GM23338 (cell line): ENCODE data around the gene SLC25A12. TPM values are rescaled to one million over a fixed set of nuclear protein-coding genes. Genes with fewer than 3 reads are reported as not detected.

ENCODE experiments used
- ATAC-seq: fragments of 200-7000 bp; cut with Tn5 transposase; 3 replicates; pipeline ENCODE4 v1.9.1; 2020
- DNase-seq: peaks from one replicate; pipeline ENCODE4 v3.0.0-alpha.2; 2015; ENCODE audit warnings: low spot score
- H2AFZ ChIP-seq: fragments of 200-600 bp; sonication (generic); 2 replicates; pipeline ENCODE4 v1.8.0; 2016; ENCODE audit warnings: antibody characterized with exemption, mild to moderate bottlenecking, moderate library complexity
- H3F3A ChIP-seq: fragments of 200-600 bp; sonication (generic); replicated peaks from 2 replicates; pipeline ENCODE4 v1.8.0; 2017; ENCODE audit warnings: antibody characterized with exemption, mixed run types, low read depth
- H3K27ac ChIP-seq: fragments of 200-600 bp; sonication (generic); 2 replicates; pipeline ENCODE4 v1.6.1; 2016; ENCODE audit warnings: low read depth
- H3K27me3 ChIP-seq: fragments of 200-600 bp; sonication (generic); 2 replicates; pipeline ENCODE4 v1.8.0; 2016; ENCODE audit warnings: mild to moderate bottlenecking, mixed run types, moderate library complexity; ENCODE audit not compliant: insufficient read depth
- H3K36me3 ChIP-seq: fragments of 200-600 bp; sonication (generic); 2 replicates; pipeline ENCODE4 v1.8.0; 2016; ENCODE audit warnings: mild to moderate bottlenecking; ENCODE audit not compliant: insufficient read depth
- H3K4me1 ChIP-seq: fragments of 200-600 bp; sonication (generic); 2 replicates; pipeline ENCODE4 v1.8.0; 2016; ENCODE audit warnings: mild to moderate bottlenecking, moderate library complexity; ENCODE audit not compliant: insufficient read depth
- H3K4me2 ChIP-seq: fragments of 200-600 bp; sonication (generic); 2 replicates; pipeline ENCODE4 v1.7.1; 2017; ENCODE audit warnings: mixed run types
- H3K4me3 ChIP-seq: fragments of 200-600 bp; sonication (generic); 2 replicates; pipeline ENCODE4 v1.6.1; 2016; ENCODE audit warnings: mixed run types
- H3K79me2 ChIP-seq: fragments of 200-600 bp; sonication (generic); replicated peaks from 2 replicates; pipeline ENCODE4 v1.8.0; 2017; ENCODE audit warnings: mild to moderate bottlenecking; ENCODE audit not compliant: insufficient read depth
- H3K9me2 ChIP-seq: fragments of 200-600 bp; sonication (generic); 2 replicates; pipeline ENCODE4 v1.8.0; 2017; ENCODE audit not compliant: insufficient read depth
- H4K20me1 ChIP-seq: fragments of 200-600 bp; sonication (generic); replicated peaks from 2 replicates; pipeline ENCODE4 v1.8.0; 2017; ENCODE audit warnings: mild to moderate bottlenecking; ENCODE audit not compliant: insufficient read depth
- H3K27ac Mint-ChIP-seq: 2 replicates; pipeline ENCODE4 v1.8.0; 2020; ENCODE audit warnings: inconsistent platforms, mild to moderate bottlenecking, moderate library complexity, mixed read lengths
- H3K27me3 Mint-ChIP-seq: 3 replicates; pipeline ENCODE4 v1.8.0; 2022; ENCODE audit warnings: low read depth, mild to moderate bottlenecking, moderate library complexity, mixed read lengths, inconsistent platforms; ENCODE audit not compliant: insufficient read depth, poor library complexity
- H3K36me3 Mint-ChIP-seq: 3 replicates; pipeline ENCODE4 v1.8.0; 2021; ENCODE audit warnings: low read depth, mild to moderate bottlenecking, inconsistent platforms, moderate library complexity, mixed read lengths
- H3K4me1 Mint-ChIP-seq: 3 replicates; pipeline ENCODE4 v1.8.0; 2020; ENCODE audit warnings: mild to moderate bottlenecking, inconsistent platforms, mixed read lengths
- H3K4me3 Mint-ChIP-seq: 3 replicates; pipeline ENCODE4 v1.8.0; 2021; ENCODE audit warnings: moderate library complexity, mild to moderate bottlenecking, inconsistent platforms, mixed read lengths
- H3K9me3 Mint-ChIP-seq: 3 replicates; pipeline ENCODE4 v1.8.0; 2020; ENCODE audit warnings: moderate library complexity, mild to moderate bottlenecking, inconsistent platforms, mixed read lengths
- CREB1 ChIP-seq: fragments of 250-450 bp; sonication (Bioruptor Pico); IDR thresholded peaks from 2 replicates; pipeline ENCODE4 v1.5.0; 2020; ENCODE audit warnings: low read depth, mild to moderate bottlenecking, moderate library complexity
- EZH2phosphoT487 ChIP-seq: fragments of 200-600 bp; sonication (generic); IDR thresholded peaks from one replicate; pipeline ENCODE4 v1.8.1; 2018; ENCODE audit warnings: antibody characterized with exemption; ENCODE audit not compliant: unreplicated experiment
- JUNB ChIP-seq: IDR thresholded peaks from one replicate; pipeline ENCODE4 v1.6.1; 2016; ENCODE audit warnings: antibody characterized with exemption; ENCODE audit not compliant: unreplicated experiment
- NANOG ChIP-seq: IDR thresholded peaks from 2 replicates; pipeline ENCODE4 v1.6.1; 2016; ENCODE audit warnings: antibody characterized with exemption, borderline replicate concordance
- STAT1 ChIP-seq: IDR thresholded peaks from one replicate; pipeline ENCODE4 v1.6.1; 2016; ENCODE audit warnings: antibody characterized with exemption; ENCODE audit not compliant: unreplicated experiment
- ZNF331 ChIP-seq: fragments of 250-450 bp; sonication (Bioruptor Pico); IDR thresholded peaks from 2 replicates; pipeline ENCODE4 v1.5.0; 2020; ENCODE audit warnings: low read depth, mild to moderate bottlenecking, moderate library complexity
- polyA plus RNA-seq: library from polyadenylated mRNA; unstranded; fragments of >200 nt; fragmentation: Nextera tagmentation; extraction: Ambion mirVana; gene quantifications from 2 replicates; pipeline ENCODE4 v1.2.1, GENCODE V29; 2016
- total RNA-seq: library from RNA; depleted of rRNA; stranded (reverse); fragments of >200 nt; shearing (Covaris generic); gene quantifications from 2 replicates; pipeline ENCODE4 v1.2.3, GENCODE V29; 2014
- TF ChIP-seq, protein P1 (sequence below), 2 experiments: fragments of 200-600 bp in 1 of 2; sonication (generic) in 1 of 2; conservative IDR thresholded peaks; 2 replicates each; pipeline versions ENCODE4 v1.5.1 to v1.6.1; 2016 to 2017; ENCODE audit warnings: antibody characterized with exemption in 2 of 2, low read depth in 2 of 2, mild to moderate bottlenecking in 2 of 2, moderate library complexity in 1 of 2
- TF ChIP-seq, protein P2 (sequence below): fragments of 250-450 bp; sonication (Bioruptor Pico); IDR thresholded peaks from 2 replicates; pipeline ENCODE4 v1.5.0; 2020; ENCODE audit warnings: mild to moderate bottlenecking, moderate library complexity

SLC25A12 gene
- total and polyA plus RNA-seq, 2 experiments from 2014 or later, result 4.8 to 14.8 TPM

DNA sequence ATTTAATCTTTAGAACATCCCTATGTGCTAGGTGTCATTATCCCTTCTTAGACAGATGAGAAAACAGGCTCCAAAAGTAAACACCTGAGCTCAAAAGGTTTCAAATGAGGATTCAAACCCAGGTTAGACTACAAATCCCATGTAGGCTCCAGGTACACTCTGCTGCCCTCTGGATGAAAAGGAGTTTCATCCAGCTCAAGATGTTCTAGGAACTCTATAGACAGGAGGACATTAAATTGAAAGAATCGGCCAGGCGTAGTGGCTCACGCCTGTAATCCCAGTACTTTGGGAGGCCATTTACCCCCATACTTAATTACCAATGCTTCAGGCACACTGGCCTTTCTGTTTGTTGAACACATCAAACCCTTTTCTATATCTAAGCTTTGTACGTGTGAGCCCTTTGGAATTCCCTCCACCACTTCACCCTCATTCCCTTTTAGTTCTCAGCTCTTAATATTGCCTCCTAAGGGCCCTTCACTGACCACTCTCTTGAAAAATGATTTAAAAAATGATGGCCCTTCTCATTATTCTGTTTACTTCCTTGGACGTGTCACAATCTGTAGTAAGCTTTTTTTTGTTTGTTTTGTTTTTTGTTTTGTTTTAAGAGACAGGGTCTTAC lies 10.7 kb downstream of the SLC25A12 start:
- H4K20me1 ChIP-seq, result 0 out of 2 replicates have a peak, but pooled peaks cover 3% of the 10 kb centered on the region
- no peaks in the 10 kb centered on the region for H3F3A ChIP-seq
- ATAC-seq (peak; percentile 44), DNase-seq (peak; percentile 21)
- TF ChIP-seq EZH2phosphoT487, result no peak
- TF ChIP-seq NANOG, result no peak
- TF ChIP-seq, protein P1, sequence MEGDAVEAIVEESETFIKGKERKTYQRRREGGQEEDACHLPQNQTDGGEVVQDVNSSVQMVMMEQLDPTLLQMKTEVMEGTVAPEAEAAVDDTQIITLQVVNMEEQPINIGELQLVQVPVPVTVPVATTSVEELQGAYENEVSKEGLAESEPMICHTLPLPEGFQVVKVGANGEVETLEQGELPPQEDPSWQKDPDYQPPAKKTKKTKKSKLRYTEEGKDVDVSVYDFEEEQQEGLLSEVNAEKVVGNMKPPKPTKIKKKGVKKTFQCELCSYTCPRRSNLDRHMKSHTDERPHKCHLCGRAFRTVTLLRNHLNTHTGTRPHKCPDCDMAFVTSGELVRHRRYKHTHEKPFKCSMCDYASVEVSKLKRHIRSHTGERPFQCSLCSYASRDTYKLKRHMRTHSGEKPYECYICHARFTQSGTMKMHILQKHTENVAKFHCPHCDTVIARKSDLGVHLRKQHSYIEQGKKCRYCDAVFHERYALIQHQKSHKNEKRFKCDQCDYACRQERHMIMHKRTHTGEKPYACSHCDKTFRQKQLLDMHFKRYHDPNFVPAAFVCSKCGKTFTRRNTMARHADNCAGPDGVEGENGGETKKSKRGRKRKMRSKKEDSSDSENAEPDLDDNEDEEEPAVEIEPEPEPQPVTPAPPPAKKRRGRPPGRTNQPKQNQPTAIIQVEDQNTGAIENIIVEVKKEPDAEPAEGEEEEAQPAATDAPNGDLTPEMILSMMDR (conservative IDR thresholded peaks at IDR 0.05; ENCODE audit: low read depth in 2 of 2), result 0 out of 4 replicates have a peak, but pooled peaks of 1 of the 2 experiments have one; percentile 26
- no peak overlapping the region for H3K4me3 ChIP-seq
- Mint-ChIP-seq H3K27me3 (no peaks in the 10 kb centered on the region), H3K4me3 (no peak overlapping the region), H3K27ac (no peak overlapping the region), H3K36me3 (0 out of 3 replicates have a peak, but pooled peaks cover 3% of the 10 kb centered on the region), H3K4me1 (peaks cover 4% of the 10 kb centered on the region; the same call in 2 of the 3 replicates), H3K9me3 (no peaks in the 10 kb centered on the region)
- no peaks in the 10 kb centered on the region for H3K27me3 ChIP-seq
- no peaks in the 10 kb centered on the region for H3K36me3 ChIP-seq
- no peaks in the 10 kb centered on the region for H3K9me2 ChIP-seq
- H3K27ac ChIP-seq, result no peak overlapping the region
- no peaks in the 10 kb centered on the region for H3K79me2 ChIP-seq
- no peak overlapping the region for H3K4me2 ChIP-seq
- no peak overlapping the region for H2AFZ ChIP-seq
- H3K4me1 ChIP-seq, result no peaks in the 10 kb centered on the region

DNA sequence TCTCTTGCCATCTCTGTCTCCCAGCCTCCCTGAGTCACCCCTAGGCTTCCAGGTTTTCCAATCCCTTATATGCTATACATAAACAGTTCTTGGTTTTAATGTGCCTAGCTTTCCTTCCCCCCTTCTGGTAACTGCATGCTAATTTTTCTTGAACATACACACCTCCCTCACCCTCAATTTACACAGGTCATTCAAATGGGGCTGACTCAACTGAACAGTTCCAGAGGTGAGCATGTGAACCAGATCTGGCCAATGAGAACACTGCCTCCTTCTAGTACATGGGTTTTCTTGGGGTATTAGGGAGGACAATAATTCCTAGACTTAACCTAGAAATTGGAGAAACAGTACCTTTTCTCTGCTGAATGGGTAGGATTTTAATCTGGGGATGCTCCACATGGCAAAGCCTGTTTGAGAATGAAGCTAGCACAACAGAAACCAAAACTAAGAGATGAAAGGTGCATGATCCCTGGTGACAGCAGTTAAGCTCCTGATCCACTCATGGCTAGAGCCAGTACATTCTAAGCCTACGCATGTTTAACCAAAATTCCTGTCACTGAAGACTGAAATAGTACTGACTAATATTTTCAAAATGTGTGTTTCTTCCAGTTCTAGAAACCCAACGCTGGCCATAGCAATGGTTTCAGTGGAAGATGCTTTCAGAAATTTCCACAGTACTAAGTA lies 11.8 kb downstream of the SLC25A12 start:
- Histone ChIP-seq H3K9me2 (no peaks in the 10 kb centered on the region), H4K20me1 (0 out of 2 replicates have a peak, but pooled peaks cover 3% of the 10 kb centered on the region), H3K4me1 (no peaks in the 10 kb centered on the region), H3K27me3 (no peaks in the 10 kb centered on the region), H3K36me3 (no peaks in the 10 kb centered on the region), H3K4me3 (no peak overlapping the region), H3K79me2 (no peaks in the 10 kb centered on the region), H3K4me2 (no peak overlapping the region), H3F3A (no peaks in the 10 kb centered on the region), H2AFZ (no peak overlapping the region), H3K27ac (no peak overlapping the region)
- no peaks in the 10 kb centered on the region for H3K27me3 Mint-ChIP-seq
- DNase-seq (no peak), ATAC-seq (no peak)
- peaks cover 4% of the 10 kb centered on the region; the same call in 2 of the 3 replicates for H3K4me1 Mint-ChIP-seq
- H3K4me3 Mint-ChIP-seq, result no peak overlapping the region
- H3K27ac Mint-ChIP-seq, result no peak overlapping the region
- H3K36me3 Mint-ChIP-seq, result no peaks in the 10 kb centered on the region
- no peaks in the 10 kb centered on the region for H3K9me3 Mint-ChIP-seq
- TF ChIP-seq, protein P2, sequence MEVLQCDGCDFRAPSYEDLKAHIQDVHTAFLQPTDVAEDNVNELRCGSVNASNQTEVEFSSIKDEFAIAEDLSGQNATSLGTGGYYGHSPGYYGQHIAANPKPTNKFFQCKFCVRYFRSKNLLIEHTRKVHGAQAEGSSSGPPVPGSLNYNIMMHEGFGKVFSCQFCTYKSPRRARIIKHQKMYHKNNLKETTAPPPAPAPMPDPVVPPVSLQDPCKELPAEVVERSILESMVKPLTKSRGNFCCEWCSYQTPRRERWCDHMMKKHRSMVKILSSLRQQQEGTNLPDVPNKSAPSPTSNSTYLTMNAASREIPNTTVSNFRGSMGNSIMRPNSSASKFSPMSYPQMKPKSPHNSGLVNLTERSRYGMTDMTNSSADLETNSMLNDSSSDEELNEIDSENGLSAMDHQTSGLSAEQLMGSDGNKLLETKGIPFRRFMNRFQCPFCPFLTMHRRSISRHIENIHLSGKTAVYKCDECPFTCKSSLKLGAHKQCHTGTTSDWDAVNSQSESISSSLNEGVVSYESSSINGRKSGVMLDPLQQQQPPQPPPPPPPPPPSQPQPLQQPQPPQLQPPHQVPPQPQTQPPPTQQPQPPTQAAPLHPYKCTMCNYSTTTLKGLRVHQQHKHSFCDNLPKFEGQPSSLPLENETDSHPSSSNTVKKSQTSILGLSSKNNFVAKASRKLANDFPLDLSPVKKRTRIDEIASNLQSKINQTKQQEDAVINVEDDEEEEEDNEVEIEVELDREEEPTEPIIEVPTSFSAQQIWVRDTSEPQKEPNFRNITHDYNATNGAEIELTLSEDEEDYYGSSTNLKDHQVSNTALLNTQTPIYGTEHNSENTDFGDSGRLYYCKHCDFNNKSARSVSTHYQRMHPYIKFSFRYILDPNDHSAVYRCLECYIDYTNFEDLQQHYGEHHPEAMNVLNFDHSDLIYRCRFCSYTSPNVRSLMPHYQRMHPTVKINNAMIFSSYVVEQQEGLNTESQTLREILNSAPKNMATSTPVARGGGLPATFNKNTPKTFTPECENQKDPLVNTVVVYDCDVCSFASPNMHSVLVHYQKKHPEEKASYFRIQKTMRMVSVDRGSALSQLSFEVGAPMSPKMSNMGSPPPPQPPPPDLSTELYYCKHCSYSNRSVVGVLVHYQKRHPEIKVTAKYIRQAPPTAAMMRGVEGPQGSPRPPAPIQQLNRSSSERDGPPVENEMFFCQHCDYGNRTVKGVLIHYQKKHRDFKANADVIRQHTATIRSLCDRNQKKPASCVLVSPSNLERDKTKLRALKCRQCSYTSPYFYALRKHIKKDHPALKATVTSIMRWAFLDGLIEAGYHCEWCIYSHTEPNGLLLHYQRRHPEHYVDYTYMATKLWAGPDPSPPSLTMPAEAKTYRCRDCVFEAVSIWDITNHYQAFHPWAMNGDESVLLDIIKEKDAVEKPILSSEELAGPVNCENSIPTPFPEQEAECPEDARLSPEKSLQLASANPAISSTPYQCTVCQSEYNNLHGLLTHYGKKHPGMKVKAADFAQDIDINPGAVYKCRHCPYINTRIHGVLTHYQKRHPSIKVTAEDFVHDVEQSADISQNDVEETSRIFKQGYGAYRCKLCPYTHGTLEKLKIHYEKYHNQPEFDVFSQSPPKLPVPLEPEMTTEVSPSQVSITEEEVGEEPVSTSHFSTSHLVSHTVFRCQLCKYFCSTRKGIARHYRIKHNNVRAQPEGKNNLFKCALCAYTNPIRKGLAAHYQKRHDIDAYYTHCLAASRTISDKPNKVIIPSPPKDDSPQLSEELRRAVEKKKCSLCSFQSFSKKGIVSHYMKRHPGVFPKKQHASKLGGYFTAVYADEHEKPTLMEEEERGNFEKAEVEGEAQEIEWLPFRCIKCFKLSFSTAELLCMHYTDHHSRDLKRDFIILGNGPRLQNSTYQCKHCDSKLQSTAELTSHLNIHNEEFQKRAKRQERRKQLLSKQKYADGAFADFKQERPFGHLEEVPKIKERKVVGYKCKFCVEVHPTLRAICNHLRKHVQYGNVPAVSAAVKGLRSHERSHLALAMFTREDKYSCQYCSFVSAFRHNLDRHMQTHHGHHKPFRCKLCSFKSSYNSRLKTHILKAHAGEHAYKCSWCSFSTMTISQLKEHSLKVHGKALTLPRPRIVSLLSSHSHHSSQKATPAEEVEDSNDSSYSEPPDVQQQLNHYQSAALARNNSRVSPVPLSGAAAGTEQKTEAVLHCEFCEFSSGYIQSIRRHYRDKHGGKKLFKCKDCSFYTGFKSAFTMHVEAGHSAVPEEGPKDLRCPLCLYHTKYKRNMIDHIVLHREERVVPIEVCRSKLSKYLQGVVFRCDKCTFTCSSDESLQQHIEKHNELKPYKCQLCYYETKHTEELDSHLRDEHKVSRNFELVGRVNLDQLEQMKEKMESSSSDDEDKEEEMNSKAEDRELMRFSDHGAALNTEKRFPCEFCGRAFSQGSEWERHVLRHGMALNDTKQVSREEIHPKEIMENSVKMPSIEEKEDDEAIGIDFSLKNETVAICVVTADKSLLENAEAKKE (CRISPR knock-in tag), result no peak
- no peak for TF ChIP-seq CREB1
- TF ChIP-seq NANOG, result no peak
- TF ChIP-seq EZH2phosphoT487, result no peak
- TF ChIP-seq, protein P1 (conservative IDR thresholded peaks at IDR 0.05; ENCODE audit: low read depth in 2 of 2), result no peak
- TF ChIP-seq JUNB, result no peak
- no peak for TF ChIP-seq STAT1
- TF ChIP-seq ZNF331 (CRISPR knock-in tag), result no peak
